Neuronal stem cell (in vitro differentiated cells): Measurements from ENCODE around the gene LSM14B.
A peak's percentile ranks its signal among the peaks of the same experiment; 100 is the strongest.

Experiments
- DNase-seq: peaks from one replicate; pipeline ENCODE4 v3.0.0-alpha.2; 2013; ENCODE audit warnings: low spot score
- H2AFZ ChIP-seq: one replicate; pipeline ENCODE4 v1.6.1; 2013; ENCODE audit warnings: mild to moderate bottlenecking, low read length, inconsistent platforms
- H2AK5ac ChIP-seq: 2 replicates; pipeline ENCODE4 v1.6.1; 2013; ENCODE audit warnings: low read depth, mild to moderate bottlenecking, inconsistent platforms, low read length, moderate library complexity, mixed read lengths
- H2BK120ac ChIP-seq: 2 replicates; pipeline ENCODE4 v1.6.1; 2013; ENCODE audit warnings: low read depth, mild to moderate bottlenecking, inconsistent platforms, low read length, moderate library complexity, mixed read lengths
- H2BK12ac ChIP-seq: one replicate; pipeline ENCODE4 v1.6.1; 2013; ENCODE audit warnings: low read length, inconsistent platforms
- H2BK15ac ChIP-seq: 2 replicates; pipeline ENCODE4 v1.6.1; 2013; ENCODE audit warnings: mild to moderate bottlenecking, low read length, inconsistent platforms, mixed read lengths
- H2BK5ac ChIP-seq: one replicate; pipeline ENCODE4 v1.6.1; 2013; ENCODE audit warnings: inconsistent platforms, mild to moderate bottlenecking, low read length, moderate library complexity
- H3K14ac ChIP-seq: one replicate; pipeline ENCODE4 v1.6.1; 2013; ENCODE audit warnings: low read length, inconsistent platforms
- H3K18ac ChIP-seq: 2 replicates; pipeline ENCODE4 v1.6.1; 2013; ENCODE audit warnings: low read length, inconsistent platforms
- H3K23ac ChIP-seq: 2 replicates; pipeline ENCODE4 v1.6.1; 2013; ENCODE audit warnings: low read depth, mild to moderate bottlenecking, mixed read lengths, low read length, inconsistent platforms; ENCODE audit not compliant: poor library complexity
- H3K27ac ChIP-seq: replicated peaks from 3 replicates; pipeline ENCODE4 v1.5.1; 2013; ENCODE audit warnings: low read length, inconsistent platforms
- H3K27me3 ChIP-seq, 3 experiments: 2 replicates each; pipeline ENCODE4 v1.6.1; 2013; ENCODE audit warnings: low read length in 3 of 3, mild to moderate bottlenecking in 2 of 3, inconsistent platforms in 1 of 3, low read depth in 1 of 3, mixed read lengths in 1 of 3, moderate library complexity in 1 of 3; ENCODE audit not compliant: control insufficient read depth in 3 of 3, insufficient read depth in 3 of 3
- H3K36me3 ChIP-seq, 2 donors: replicated peaks in 1 of 2; 2 replicates each; pipeline ENCODE4 v1.6.1; 2013; ENCODE audit warnings: low read length in 2 of 2; ENCODE audit not compliant: control insufficient read depth in 2 of 2, insufficient read depth in 2 of 2
- H3K4ac ChIP-seq: 2 replicates; pipeline ENCODE4 v1.6.1; 2013; ENCODE audit warnings: inconsistent platforms, mild to moderate bottlenecking, low read length, moderate library complexity
- H3K4me1 ChIP-seq, 2 donors: 1 replicate in 1 of 2; 2 replicates in 1 of 2; pipeline ENCODE4 v1.6.1; 2013; ENCODE audit warnings: low read length in 2 of 2, low read depth in 1 of 2; ENCODE audit not compliant: control insufficient read depth in 2 of 2, insufficient read depth in 1 of 2
- H3K4me2 ChIP-seq: one replicate; pipeline ENCODE4 v1.6.1; 2013; ENCODE audit warnings: mild to moderate bottlenecking, low read length, inconsistent platforms; ENCODE audit not compliant: insufficient read depth, poor library complexity, severe bottlenecking
- H3K4me3 ChIP-seq, 2 donors: 2 replicates each; pipeline ENCODE4 v1.5.1; 2013; ENCODE audit warnings: low read length in 2 of 2, mild to moderate bottlenecking in 2 of 2, inconsistent platforms in 1 of 2, moderate library complexity in 1 of 2
- H3K79me1 ChIP-seq: one replicate; pipeline ENCODE4 v1.6.1; 2013; ENCODE audit warnings: low read depth, mild to moderate bottlenecking, inconsistent platforms, low read length, moderate library complexity
- H3K9ac ChIP-seq: one replicate; pipeline ENCODE4 v1.6.1; 2013; ENCODE audit warnings: mild to moderate bottlenecking, low read depth, low read length, inconsistent platforms; ENCODE audit not compliant: poor library complexity
- H3K9me3 ChIP-seq, 2 donors: replicated peaks in 1 of 2; 2 replicates each; pipeline versions ENCODE3 to v1.6.1; 2013; ENCODE audit warnings: low read length in 2 of 2, mild to moderate bottlenecking in 2 of 2, inconsistent platforms in 1 of 2, low read depth in 1 of 2, mixed read lengths in 1 of 2, moderate library complexity in 1 of 2; ENCODE audit not compliant: control insufficient read depth in 2 of 2, insufficient read depth in 1 of 2
- H4K8ac ChIP-seq: one replicate; pipeline ENCODE4 v1.6.1; 2013; ENCODE audit warnings: low read depth, mild to moderate bottlenecking, inconsistent platforms, low read length, moderate library complexity
- H4K91ac ChIP-seq: one replicate; pipeline ENCODE4 v1.6.1; 2013; ENCODE audit warnings: low read length, low read depth, mild to moderate bottlenecking, inconsistent platforms; ENCODE audit not compliant: poor library complexity
- WGBS, 2 donors: extraction: QIAGEN DNeasy Blood & Tissue Kit; methylation state at CpG; one replicate each; pipeline ENCODE4 v1.1.7; 2013; ENCODE audit warnings: missing lambda C conversion rate in 2 of 2, mixed read lengths in 1 of 2; ENCODE audit not compliant: insufficient read length in 2 of 2, insufficient replicate concordance in 1 of 2; ENCODE audit errors: extremely low coverage in 2 of 2; 5-methylcytosine and 5-hydroxymethylcytosine counted together

LSM14B gene

DNA sequence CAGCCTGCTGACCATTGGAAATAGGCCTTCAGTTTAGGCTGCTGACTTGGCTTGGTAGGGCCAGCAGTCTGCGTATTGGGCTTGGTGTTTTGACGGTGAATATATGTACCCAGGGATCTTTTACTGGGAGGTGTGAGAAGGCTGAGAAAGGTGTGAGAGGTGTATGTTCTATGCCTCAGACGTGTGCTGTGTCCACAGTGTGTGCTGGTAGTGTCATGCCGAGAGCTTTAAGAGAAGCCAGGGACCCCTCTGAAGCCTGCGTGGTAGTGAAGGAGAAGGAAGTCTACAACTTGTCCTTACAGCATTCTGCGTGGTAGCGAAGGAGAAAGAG is 23.4 kb downstream of the LSM14B start:
- H3K4me2 ChIP-seq = no peak overlapping the region
- H4K8ac ChIP-seq = no peak overlapping the region
- H3K4me1 ChIP-seq = peaks cover 12 to 15% of the 10 kb centered on the region in 2 donors
- peaks cover 28% of the 10 kb centered on the region for H3K79me1 ChIP-seq
- H2AK5ac ChIP-seq = no peak overlapping the region
- H2BK5ac ChIP-seq = no peak overlapping the region
- no peak for DNase-seq
- no peak overlapping the region for H2BK120ac ChIP-seq
- no peaks in the 10 kb centered on the region for H3K27me3 ChIP-seq
- H3K27ac ChIP-seq = no peak overlapping the region
- no peak overlapping the region for H2BK15ac ChIP-seq
- H2BK12ac ChIP-seq = no peak overlapping the region
- H3K14ac ChIP-seq = no peak overlapping the region
- peaks cover 3 to 6% of the 10 kb centered on the region in 2 donors for H3K9me3 ChIP-seq
- no peak overlapping the region for H3K23ac ChIP-seq
- no peak overlapping the region for H4K91ac ChIP-seq
- H3K9ac ChIP-seq = no peak overlapping the region
- H3K4me3 ChIP-seq = peak overlapping the region in 1 of 2 donors; percentile 84
- H3K36me3 ChIP-seq = peaks cover 17 to 44% of the 10 kb centered on the region in 2 donors
- no peak overlapping the region for H3K18ac ChIP-seq
- H2AFZ ChIP-seq = no peak overlapping the region
- no peak overlapping the region for H3K4ac ChIP-seq
- WGBS, 2 donors = no CpG with 5 or more reads among the region's 7 CpGs

DNA sequence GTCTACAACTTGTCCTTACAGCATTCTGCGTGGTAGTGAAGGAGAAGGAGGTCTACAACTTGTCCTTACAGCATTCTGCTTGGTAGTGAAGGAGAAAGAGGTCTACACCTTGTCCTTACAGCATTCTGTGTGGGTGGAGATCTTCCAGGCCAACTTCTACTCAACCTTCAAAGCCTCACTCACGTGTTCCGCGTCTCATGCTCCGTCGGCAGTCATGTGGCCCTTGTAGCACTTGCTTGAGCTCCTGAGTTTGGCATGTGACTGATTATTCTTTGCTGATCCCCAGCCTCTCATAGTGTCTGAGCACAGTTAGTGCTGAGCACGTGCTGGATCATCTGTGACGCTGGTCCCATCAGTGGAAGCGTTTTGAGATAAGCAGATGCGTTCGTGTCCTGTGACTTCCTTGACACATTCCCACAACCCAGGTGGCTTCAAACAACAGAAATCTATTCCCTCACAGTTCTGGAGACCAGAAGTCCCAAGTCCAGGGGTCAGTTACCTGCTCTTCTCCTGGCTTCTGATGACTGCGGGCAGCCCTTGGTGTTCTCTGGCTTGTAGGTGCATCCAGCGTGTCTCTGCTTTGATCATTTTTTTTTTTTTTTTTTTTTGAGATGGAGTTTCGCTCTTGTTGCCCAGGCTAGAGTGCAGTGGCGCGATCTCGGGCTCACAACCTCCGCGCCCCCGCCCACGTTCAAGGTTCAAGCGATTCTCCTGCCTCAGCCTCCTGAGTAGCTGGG is 23.9 kb downstream of the LSM14B start:
- no peak for DNase-seq
- Histone ChIP-seq H2BK12ac (no peak overlapping the region), H4K8ac (no peak overlapping the region), H3K18ac (no peak overlapping the region), H3K4ac (no peak overlapping the region), H3K9me3 (peaks cover 3 to 6% of the 10 kb centered on the region in 2 donors), H3K4me2 (no peak overlapping the region), H2AK5ac (no peak overlapping the region), H3K4me1 (peaks cover 12 to 14% of the 10 kb centered on the region in 2 donors), H3K79me1 (peaks cover 30% of the 10 kb centered on the region), H3K27me3 (no peaks in the 10 kb centered on the region), H3K27ac (no peak overlapping the region), H4K91ac (no peak overlapping the region), H2BK5ac (no peak overlapping the region), H3K36me3 (peaks cover 15 to 44% of the 10 kb centered on the region in 2 donors), H3K23ac (peak overlapping the region; percentile 5), H3K4me3 (no peak overlapping the region), H2BK120ac (no peak overlapping the region), H2AFZ (no peak overlapping the region), H2BK15ac (no peak overlapping the region), H3K14ac (no peak overlapping the region), H3K9ac (peak overlapping the region; percentile 53)
- no CpG with 5 or more reads among the region's 22 CpGs for WGBS, 2 donors

DNA sequence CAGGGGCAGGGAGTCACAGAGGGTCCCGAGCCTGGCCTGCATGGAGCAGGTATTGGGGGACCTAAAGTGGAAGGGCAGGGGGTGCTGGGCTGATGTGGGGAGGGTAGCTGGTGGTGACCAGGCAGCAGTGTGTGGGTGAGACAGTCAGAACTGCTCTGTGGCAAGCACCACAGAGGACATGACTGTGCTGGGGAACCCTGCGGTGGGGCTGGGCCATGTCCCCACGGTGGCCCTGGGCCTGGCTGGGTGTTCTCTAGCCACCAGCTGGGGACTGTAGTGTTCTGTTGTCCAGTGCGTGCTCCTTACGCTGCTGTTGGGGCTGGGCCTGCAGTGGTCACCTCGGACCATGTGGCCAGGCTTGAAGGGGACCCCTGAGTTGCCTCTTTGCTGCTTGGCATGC is 24.9 kb downstream of the LSM14B start:
- Histone ChIP-seq H2AFZ (no peak overlapping the region), H3K4ac (no peak overlapping the region), H2BK15ac (no peak overlapping the region), H3K23ac (peak overlapping the region; percentile 86), H3K4me2 (no peak overlapping the region), H3K4me1 (peaks cover 7 to 10% of the 10 kb centered on the region in 2 donors), H3K18ac (no peak overlapping the region), H3K4me3 (peak overlapping the region in 1 of 2 donors; percentile 38), H3K27ac (no peak overlapping the region), H4K91ac (no peak overlapping the region), H3K36me3 (peaks cover 14 to 42% of the 10 kb centered on the region in 2 donors), H4K8ac (peak overlapping the region; percentile 25), H3K9ac (peak overlapping the region; percentile 54), H3K27me3 (no peaks in the 10 kb centered on the region), H3K9me3 (peaks cover 3 to 6% of the 10 kb centered on the region in 2 donors), H3K14ac (no peak overlapping the region), H2AK5ac (no peak overlapping the region), H3K79me1 (peaks cover 31% of the 10 kb centered on the region), H2BK120ac (no peak overlapping the region), H2BK12ac (no peak overlapping the region), H2BK5ac (no peak overlapping the region)
- no peak for DNase-seq
- no CpG with 5 or more reads among the region's 6 CpGs for WGBS, 2 donors

DNA sequence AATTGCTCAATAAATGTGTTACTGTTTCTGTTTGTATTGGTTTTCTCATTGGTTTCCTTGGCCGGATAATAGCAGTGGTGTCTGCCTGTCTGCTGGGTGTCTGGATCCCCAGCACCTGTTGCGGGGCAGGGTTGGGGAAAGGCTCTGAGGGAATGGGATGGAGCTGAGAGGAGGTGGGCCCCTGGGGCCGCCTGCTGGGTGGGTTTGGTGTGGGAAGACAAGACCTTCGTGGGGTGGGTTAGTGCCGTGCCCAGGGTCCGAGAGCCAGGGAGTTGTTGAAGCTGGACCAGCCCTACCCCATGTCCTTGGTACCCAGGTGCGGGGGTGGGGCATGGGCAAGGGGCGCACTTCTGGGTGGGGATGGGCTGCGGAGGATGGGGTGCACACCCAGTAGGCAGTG is 25.3 kb downstream of the LSM14B start:
- no peaks in the 10 kb centered on the region for H3K27me3 ChIP-seq
- no CpG with 5 or more reads among the region's 9 CpGs for WGBS, 2 donors

More for the DNA sequence above, 25.3 kb downstream of the LSM14B start:
- no peak overlapping the region for H4K91ac ChIP-seq
- no peak overlapping the region for H2BK120ac ChIP-seq
- no peak overlapping the region for H3K4ac ChIP-seq
- peaks cover 7 to 10% of the 10 kb centered on the region in 2 donors for H3K4me1 ChIP-seq
- DNase-seq = no peak
- H3K9ac ChIP-seq = peak overlapping the region; percentile 33
- H2BK5ac ChIP-seq = no peak overlapping the region
- H3K4me2 ChIP-seq = no peak overlapping the region
- no peak overlapping the region for H4K8ac ChIP-seq
- H3K79me1 ChIP-seq = peaks cover 32% of the 10 kb centered on the region
- H2AFZ ChIP-seq = no peak overlapping the region
- H2BK15ac ChIP-seq = no peak overlapping the region
- no peak overlapping the region for H3K18ac ChIP-seq
- no peak overlapping the region for H3K4me3 ChIP-seq
- H2AK5ac ChIP-seq = no peak overlapping the region
- no peak overlapping the region for H3K27ac ChIP-seq
- H2BK12ac ChIP-seq = no peak overlapping the region
- peak overlapping the region; percentile 86 for H3K23ac ChIP-seq
- H3K14ac ChIP-seq = no peak overlapping the region
- H3K9me3 ChIP-seq = peaks cover 3 to 6% of the 10 kb centered on the region in 2 donors
- H3K36me3 ChIP-seq = peaks cover 17 to 46% of the 10 kb centered on the region in 2 donors
